A673 (cell line): ENCODE results near the gene HSD11B2. TPM values are rescaled to one million over a fixed set of nuclear protein-coding genes. Genes with fewer than 3 reads are reported as not detected.

ENCODE experiments used
- BruUV-seq: library from RNA; stranded (reverse); fragments of 400-500 nt; replicated peaks from 2 replicates; lab custom pipeline; 2021; lab: Mats Ljungman, UMichigan
- CTCF ChIA-PET: fragments of 300-600 bp; sonication (Branson Sonifier 250); formaldehyde crosslinking; loops from one replicate; lab custom pipeline; 2022; ENCODE audit warnings: antibody characterized with exemption; lab: Charles Lee
- POLR2A ChIA-PET: fragments of 300-600 bp; sonication (Branson Sonifier 250); formaldehyde crosslinking; loops from one replicate; lab custom pipeline; 2022; ENCODE audit warnings: antibody characterized with exemption; ENCODE audit not compliant: low non-redundant PET; lab: Charles Lee
- DNase-seq: peaks from one replicate; pipeline ENCODE4 v3.0.0-alpha.2; 2015; ENCODE audit warnings: low spot score
- H3K27ac ChIP-seq: fragments of 200-600 bp; sonication (generic); 2 replicates; pipeline ENCODE4 v1.5.1; 2016; ENCODE audit warnings: mixed run types, low read depth, mild to moderate bottlenecking, mixed read lengths, antibody characterized with exemption, low read length; ENCODE audit not compliant: poor library complexity, severe bottlenecking
- H3K27me3 ChIP-seq: fragments of 200-600 bp; sonication (generic); replicated peaks from 2 replicates; pipeline ENCODE4 v1.6.1; 2017; ENCODE audit warnings: mixed run types, low read depth, mild to moderate bottlenecking, mixed read lengths, antibody characterized with exemption, low read length; ENCODE audit not compliant: insufficient read depth, poor library complexity
- H3K36me3 ChIP-seq: fragments of 200-600 bp; sonication (generic); 2 replicates; pipeline ENCODE4 v1.6.1; 2016; ENCODE audit warnings: mixed run types, mild to moderate bottlenecking, mixed read lengths, antibody characterized with exemption, low read length; ENCODE audit not compliant: insufficient read depth, poor library complexity, severe bottlenecking
- H3K4me1 ChIP-seq: fragments of 200-600 bp; sonication (generic); 2 replicates; pipeline ENCODE4 v1.6.1; 2017; ENCODE audit warnings: mixed run types, mild to moderate bottlenecking, mixed read lengths, antibody characterized with exemption, low read length; ENCODE audit not compliant: insufficient read depth, poor library complexity, severe bottlenecking
- H3K4me3 ChIP-seq: fragments of 200-600 bp; sonication (generic); 2 replicates; pipeline ENCODE4 v1.5.1; 2016; ENCODE audit warnings: low read depth, mixed run types, mild to moderate bottlenecking, mixed read lengths, low read length; ENCODE audit not compliant: poor library complexity, severe bottlenecking
- H3K9me3 ChIP-seq: fragments of 200-600 bp; sonication (generic); 2 replicates; pipeline ENCODE4 v1.6.1; 2016; ENCODE audit warnings: mixed run types, low read depth, mild to moderate bottlenecking, mixed read lengths, antibody characterized with exemption, low read length; ENCODE audit not compliant: poor library complexity, severe bottlenecking
- EZH2 ChIP-seq: fragments of 200-600 bp; sonication (generic); IDR thresholded peaks from 2 replicates; pipeline ENCODE4 v1.6.1; 2017; ENCODE audit warnings: borderline replicate concordance, low read depth, mild to moderate bottlenecking, mixed read lengths, antibody characterized with exemption, low read length; ENCODE audit not compliant: poor library complexity, severe bottlenecking
- intact Hi-C: fragments of 100-400 bp; cut with micrococcal nuclease; formaldehyde crosslinking; loops from one replicate; pipeline ENCODE4 v1.10.0; 2022; ENCODE audit not compliant: unreplicated experiment
- total RNA-seq: library from RNA; stranded (reverse); gene quantifications from 2 replicates; pipeline ENCODE4 v1.2.3, GENCODE V29; 2021
- TF ChIP-seq, protein P1 (sequence below): fragments of 300-800, 200-600 bp; sonication (generic); conservative IDR thresholded peaks from 2 replicates; pipeline ENCODE4 v1.5.1; 2017; ENCODE audit warnings: low read depth, mild to moderate bottlenecking, antibody characterized with exemption, low read length, moderate library complexity, mixed read lengths

The HSD11B2 gene
- total RNA-seq, 1 experiment from 2014 or later, result 2.3 TPM

- POLR2A ChIA-PET, result no interaction called here
- TF ChIP-seq, protein P1, sequence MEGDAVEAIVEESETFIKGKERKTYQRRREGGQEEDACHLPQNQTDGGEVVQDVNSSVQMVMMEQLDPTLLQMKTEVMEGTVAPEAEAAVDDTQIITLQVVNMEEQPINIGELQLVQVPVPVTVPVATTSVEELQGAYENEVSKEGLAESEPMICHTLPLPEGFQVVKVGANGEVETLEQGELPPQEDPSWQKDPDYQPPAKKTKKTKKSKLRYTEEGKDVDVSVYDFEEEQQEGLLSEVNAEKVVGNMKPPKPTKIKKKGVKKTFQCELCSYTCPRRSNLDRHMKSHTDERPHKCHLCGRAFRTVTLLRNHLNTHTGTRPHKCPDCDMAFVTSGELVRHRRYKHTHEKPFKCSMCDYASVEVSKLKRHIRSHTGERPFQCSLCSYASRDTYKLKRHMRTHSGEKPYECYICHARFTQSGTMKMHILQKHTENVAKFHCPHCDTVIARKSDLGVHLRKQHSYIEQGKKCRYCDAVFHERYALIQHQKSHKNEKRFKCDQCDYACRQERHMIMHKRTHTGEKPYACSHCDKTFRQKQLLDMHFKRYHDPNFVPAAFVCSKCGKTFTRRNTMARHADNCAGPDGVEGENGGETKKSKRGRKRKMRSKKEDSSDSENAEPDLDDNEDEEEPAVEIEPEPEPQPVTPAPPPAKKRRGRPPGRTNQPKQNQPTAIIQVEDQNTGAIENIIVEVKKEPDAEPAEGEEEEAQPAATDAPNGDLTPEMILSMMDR, result no peak
- no peak for TF ChIP-seq EZH2
Observed at GRCh38 chr16:67403976-67404555, 26.9 kb upstream of the HSD11B2 start.

GRCh38 chr16:67404740-67405226 lies 26.1 kb upstream of the HSD11B2 start:
- Histone ChIP-seq H3K4me1 (no peaks in the 10 kb centered on the region), H3K4me3 (no peak overlapping the region), H3K27ac (no peak overlapping the region), H3K27me3 (no peaks in the 10 kb centered on the region), H3K9me3 (no peaks in the 10 kb centered on the region), H3K36me3 (no peaks in the 10 kb centered on the region)
- no peak for DNase-seq
- CTCF ChIA-PET, result no interaction called here
- POLR2A ChIA-PET, result no interaction called here
- intact Hi-C loops, result no loop called here
- no TSS peak for BruUV-seq
- TF ChIP-seq, protein P1, result no peak
- TF ChIP-seq EZH2, result no peak

More at GRCh38 chr16:67403976-67404555, 26.9 kb upstream of the HSD11B2 start:
- DNase-seq, result no peak
- CTCF ChIA-PET, result no interaction called here
- Histone ChIP-seq H3K9me3 (no peaks in the 10 kb centered on the region), H3K27ac (no peak overlapping the region), H3K36me3 (no peaks in the 10 kb centered on the region), H3K4me3 (no peak overlapping the region), H3K27me3 (no peaks in the 10 kb centered on the region), H3K4me1 (no peaks in the 10 kb centered on the region)
- no TSS peak for BruUV-seq
- intact Hi-C loops, result no loop called here

GRCh38 chr16:67405336-67405735 lies 25.6 kb upstream of the HSD11B2 start:
- TF ChIP-seq, protein P1, result no peak
- TF ChIP-seq EZH2, result no peak
- H3K36me3 ChIP-seq, result no peaks in the 10 kb centered on the region
- no peak for DNase-seq
- POLR2A ChIA-PET, result no interaction called here
- H3K4me3 ChIP-seq, result no peak overlapping the region
- intact Hi-C loops, result no loop called here
- H3K27me3 ChIP-seq, result no peaks in the 10 kb centered on the region
- no peaks in the 10 kb centered on the region for H3K9me3 ChIP-seq
- no peak overlapping the region for H3K27ac ChIP-seq
- CTCF ChIA-PET, result no interaction called here
- no peaks in the 10 kb centered on the region for H3K4me1 ChIP-seq
- no TSS peak for BruUV-seq
